BE2C (cell line): Measurements from ENCODE around the gene KIAA1958.
"Not testable (repeated sequence)": the region's sequence is repeated elsewhere in the genome, so short reads cannot be mapped to it uniquely, and the experiment has no call there.

Experiments used
- DNase-seq: peaks from one replicate; pipeline ENCODE4 v3.0.0-alpha.2; 2020
- H3K27me3 ChIP-seq: fragments of 250-450 bp; sonication (Bioruptor Pico); 2 replicates; pipeline ENCODE4 v1.5.1; 2020; ENCODE audit warnings: mild to moderate bottlenecking
- H3K36me3 ChIP-seq: fragments of 250-450 bp; sonication (Bioruptor Pico); 2 replicates; pipeline ENCODE4 v1.5.1; 2020; ENCODE audit warnings: mild to moderate bottlenecking
- H3K4me1 ChIP-seq: fragments of 250-450 bp; sonication (Bioruptor Pico); 2 replicates; pipeline ENCODE4 v1.5.1; 2020
- H3K4me3 ChIP-seq: 2 replicates; pipeline ENCODE4 v1.5.1; 2011; ENCODE audit warnings: low read depth, low read length
- H3K9me3 ChIP-seq: fragments of 250-450 bp; sonication (Bioruptor Pico); 2 replicates; pipeline ENCODE4 v1.5.1; 2020
- CTCF ChIP-seq: IDR thresholded peaks from 2 replicates; pipeline ENCODE4 v1.5.1; 2012; ENCODE audit warnings: mild to moderate bottlenecking, low read depth, low read length

The KIAA1958 gene

DNA sequence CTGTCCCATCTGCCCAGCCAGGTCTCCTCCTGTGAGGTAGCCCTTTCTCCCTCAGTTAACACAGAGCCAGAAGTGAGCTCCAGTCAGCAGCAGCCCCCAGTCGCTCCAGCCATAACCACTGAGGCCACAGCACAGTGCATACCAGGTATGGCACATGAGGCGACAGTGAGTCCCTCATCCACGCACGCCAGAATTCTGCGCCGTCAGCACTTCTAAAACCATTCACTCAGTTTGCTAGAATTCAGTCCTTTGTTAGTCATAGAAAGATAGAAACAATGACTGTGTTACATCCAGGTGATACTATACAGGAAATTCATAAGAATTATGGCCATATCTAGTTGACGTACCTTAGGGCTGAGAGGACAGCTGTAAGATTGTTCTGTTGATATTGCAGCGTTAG lies 88.5 kb downstream of the KIAA1958 start:
- Histone ChIP-seq H3K4me3 (no peak overlapping the region), H3K4me1 (no peaks in the 10 kb centered on the region), H3K36me3 (peaks cover 7% of the 10 kb centered on the region; the same call in 1 of the 2 replicates), H3K9me3 (no peaks in the 10 kb centered on the region), H3K27me3 (no peaks in the 10 kb centered on the region)
- DNase-seq, result no peak
- TF ChIP-seq CTCF, result no peak

DNA sequence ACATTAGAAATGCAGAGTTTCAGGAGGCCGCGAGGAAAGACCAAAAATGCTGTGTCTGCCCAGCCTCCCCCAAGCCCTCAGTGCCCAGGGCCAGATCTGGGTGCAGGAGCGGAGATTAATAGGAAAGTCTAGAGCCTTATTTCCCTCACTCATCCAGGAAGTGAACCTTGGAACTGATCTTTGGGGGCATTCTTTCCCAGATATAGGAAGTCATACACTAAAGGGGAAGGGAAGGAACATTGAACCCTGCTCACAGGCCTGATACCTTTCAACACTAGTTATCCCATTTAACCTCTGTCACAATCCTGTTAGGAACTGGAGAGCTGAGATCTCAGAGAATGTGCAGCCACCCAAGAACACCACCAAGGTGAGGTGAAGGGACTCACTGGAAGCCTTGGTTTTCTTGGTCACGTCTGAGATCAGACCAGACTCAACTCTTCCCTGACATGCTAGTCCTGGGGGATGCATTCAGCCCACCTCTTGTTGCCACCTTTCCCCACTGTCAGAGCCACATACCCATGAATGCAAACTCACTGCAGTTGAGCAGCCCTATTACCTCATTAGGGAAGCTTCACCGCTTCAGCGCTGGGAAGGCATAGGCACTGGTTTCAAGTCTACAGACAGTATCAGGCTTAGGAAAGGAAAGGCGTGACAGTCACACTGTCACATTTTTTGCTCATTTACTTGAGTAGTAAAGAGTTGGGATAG lies 95.0 kb downstream of the KIAA1958 start:
- DNase-seq, result no peak
- no peak for TF ChIP-seq CTCF
- H3K27me3 ChIP-seq, result no peaks in the 10 kb centered on the region
- no peak overlapping the region for H3K4me3 ChIP-seq
- H3K36me3 ChIP-seq, result no peaks in the 10 kb centered on the region
- no peaks in the 10 kb centered on the region for H3K4me1 ChIP-seq
- no peaks in the 10 kb centered on the region for H3K9me3 ChIP-seq

- no peaks in the 10 kb centered on the region for H3K27me3 ChIP-seq
- no peak for TF ChIP-seq CTCF
- DNase-seq, result no peak
- H3K4me1 ChIP-seq, result no peaks in the 10 kb centered on the region
- no peaks in the 10 kb centered on the region for H3K36me3 ChIP-seq
- no peaks in the 10 kb centered on the region for H3K9me3 ChIP-seq
- H3K4me3 ChIP-seq, result no peak overlapping the region
Observed at GRCh38 chr9:112582371-112583262, 96.0 kb downstream of the KIAA1958 start.

DNA sequence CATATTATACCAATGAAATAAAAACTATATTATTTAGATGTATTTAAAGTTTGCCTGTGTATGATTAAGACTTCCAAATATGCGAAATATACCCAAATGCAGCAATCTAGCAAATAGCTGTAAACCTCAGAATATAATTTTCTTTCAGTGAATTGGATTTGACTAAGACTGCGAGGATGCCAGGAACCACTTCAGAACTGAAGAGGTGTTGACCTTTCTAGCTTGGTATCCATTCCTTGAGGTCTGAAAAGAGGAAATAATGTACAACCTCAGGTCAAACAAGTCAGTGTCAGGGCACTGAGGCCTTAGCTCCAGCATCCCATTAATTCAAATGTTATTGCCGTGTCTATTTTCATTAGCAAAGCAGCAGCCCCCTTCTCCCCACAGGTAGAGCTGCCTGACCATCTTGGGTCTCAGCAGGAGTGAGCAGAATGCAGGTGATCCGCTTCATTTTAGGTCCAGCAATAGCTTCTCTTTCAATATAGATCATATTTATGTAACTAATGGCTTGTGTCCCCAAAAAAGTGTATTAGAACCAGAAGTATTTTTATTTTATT lies 100.0 kb downstream of the KIAA1958 start:
- H3K9me3 ChIP-seq, result no peaks in the 10 kb centered on the region
- DNase-seq, result no peak
- no peaks in the 10 kb centered on the region for H3K4me1 ChIP-seq
- H3K4me3 ChIP-seq, result no peak overlapping the region
- H3K36me3 ChIP-seq, result no peaks in the 10 kb centered on the region
- H3K27me3 ChIP-seq, result no peaks in the 10 kb centered on the region
- TF ChIP-seq CTCF, result no peak

DNA sequence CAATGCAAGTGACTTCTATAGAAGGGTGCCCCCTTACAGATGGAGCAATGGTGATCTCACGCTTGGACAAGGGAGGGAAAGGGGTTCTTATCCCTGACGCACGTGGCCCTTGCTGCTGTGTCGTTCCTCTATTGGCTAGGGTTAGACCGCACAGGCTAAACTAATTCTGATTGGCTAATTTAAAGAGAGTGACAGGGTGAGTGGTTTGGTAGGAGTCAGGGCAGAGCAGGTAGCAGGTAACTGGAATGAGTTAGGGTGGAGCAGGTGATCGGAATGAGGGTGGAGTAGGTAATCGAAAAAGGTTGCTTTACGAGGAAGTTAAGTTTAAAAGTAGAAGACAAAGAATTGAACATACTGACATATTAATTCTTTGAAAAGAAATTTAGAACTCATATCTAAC lies 105.2 kb downstream of the KIAA1958 start:
- H3K9me3 ChIP-seq, H3K27me3 ChIP-seq, DNase-seq, H3K4me1 ChIP-seq, H3K36me3 ChIP-seq, H3K4me3 ChIP-seq: not testable (repeated sequence)

- no peak overlapping the region for H3K4me3 ChIP-seq
- no peak for TF ChIP-seq CTCF
- H3K27me3 ChIP-seq, result no peaks in the 10 kb centered on the region
- no peak for DNase-seq
- H3K4me1 ChIP-seq, result peaks cover 5% of the 10 kb centered on the region
- no peaks in the 10 kb centered on the region for H3K9me3 ChIP-seq
- H3K36me3 ChIP-seq, result no peaks in the 10 kb centered on the region
Observed at GRCh38 chr9:112599732-112600131, 113.1 kb downstream of the KIAA1958 start.
